OCI-M2 (cell line): Measurements from ENCODE around the gene SPPL2B.

Source experiments
- DNase-seq: peaks from one replicate; lab custom pipeline; 2025; ENCODE audit not compliant: unreplicated experiment; lab: John Stamatoyannopoulos, UW

SPPL2B gene

GRCh38 chr19:2296141-2296540 is 32.3 kb upstream of the SPPL2B start:
- DNase-seq = no peak

GRCh38 chr19:2300533-2300932 is 28.0 kb upstream of the SPPL2B start:
- DNase-seq = no peak

GRCh38 chr19:2302319-2303210 is 25.9 kb upstream of the SPPL2B start:
- DNase-seq = no peak

- no peak for DNase-seq
Measured at GRCh38 chr19:2303211-2303798, 25.2 kb upstream of the SPPL2B start.

- no peak for DNase-seq
Measured at GRCh38 chr19:2305452-2306280, 22.8 kb upstream of the SPPL2B start.

- DNase-seq = no peak
Measured at GRCh38 chr19:2306281-2306806, 22.1 kb upstream of the SPPL2B start.

- no peak for DNase-seq
Measured at GRCh38 chr19:2306971-2307370, 21.5 kb upstream of the SPPL2B start.

GRCh38 chr19:2307518-2308012 is 20.9 kb upstream of the SPPL2B start:
- DNase-seq = no peak

GRCh38 chr19:2308114-2308556 is 20.3 kb upstream of the SPPL2B start, which contains the start of gene LINGO3:
Gene LINGO3, minus strand, starts transcription at chr19:2308154. Its CDS starts 16,378 bp downstream, at chr19:2291776.
- no peak for DNase-seq

GRCh38 chr19:2309734-2310362 is 18.6 kb upstream of the SPPL2B start:
- no peak for DNase-seq

- DNase-seq = no peak
Measured at GRCh38 chr19:2311093-2311492, 17.4 kb upstream of the SPPL2B start.

- no peak for DNase-seq
Measured at GRCh38 chr19:2312820-2313501, 15.5 kb upstream of the SPPL2B start.

- DNase-seq = no peak
Measured at GRCh38 chr19:2315121-2315817, 13.2 kb upstream of the SPPL2B start.

GRCh38 chr19:2315818-2316353 is 12.6 kb upstream of the SPPL2B start:
- DNase-seq = peak; percentile 9

GRCh38 chr19:2317300-2317699 is 11.2 kb upstream of the SPPL2B start:
- DNase-seq = no peak

- DNase-seq = no peak
Measured at GRCh38 chr19:2317756-2318155, 10.7 kb upstream of the SPPL2B start.

GRCh38 chr19:2318923-2319322 is 9.6 kb upstream of the SPPL2B start:
- DNase-seq = no peak

- DNase-seq = no peak
Measured at GRCh38 chr19:2319551-2319950, 8.9 kb upstream of the SPPL2B start.

- DNase-seq = no peak
Measured at GRCh38 chr19:2320049-2320448, 8.4 kb upstream of the SPPL2B start.
